GM06990 (cell line): ENCODE data around the gene LRRD1.

ENCODE experiments used
- DNase-seq: peaks from one replicate; pipeline ENCODE4 v3.0.0-alpha.2; 2011; ENCODE audit not compliant: insufficient read length; ENCODE audit errors: extremely low read depth
- H3K27me3 ChIP-seq: replicated peaks from 2 replicates; pipeline ENCODE4 v1.6.0; 2011; ENCODE audit warnings: low read length; ENCODE audit not compliant: control insufficient read depth, insufficient read depth
- H3K36me3 ChIP-seq: 2 replicates; pipeline ENCODE4 v1.5.1; 2011; ENCODE audit warnings: low read length; ENCODE audit not compliant: control insufficient read depth, insufficient read depth
- H3K4me3 ChIP-seq: replicated peaks from 2 replicates; pipeline ENCODE4 v1.5.1; 2011; ENCODE audit warnings: low read depth, mild to moderate bottlenecking, control low read depth, low read length
- TF ChIP-seq, protein P1 (sequence below): IDR thresholded peaks from 2 replicates; pipeline ENCODE4 v1.5.1; 2011; ENCODE audit warnings: low read length, control low read depth, mild to moderate bottlenecking, inconsistent platforms; ENCODE audit not compliant: insufficient read depth, poor library complexity, severe bottlenecking

Gene LRRD1

DNA sequence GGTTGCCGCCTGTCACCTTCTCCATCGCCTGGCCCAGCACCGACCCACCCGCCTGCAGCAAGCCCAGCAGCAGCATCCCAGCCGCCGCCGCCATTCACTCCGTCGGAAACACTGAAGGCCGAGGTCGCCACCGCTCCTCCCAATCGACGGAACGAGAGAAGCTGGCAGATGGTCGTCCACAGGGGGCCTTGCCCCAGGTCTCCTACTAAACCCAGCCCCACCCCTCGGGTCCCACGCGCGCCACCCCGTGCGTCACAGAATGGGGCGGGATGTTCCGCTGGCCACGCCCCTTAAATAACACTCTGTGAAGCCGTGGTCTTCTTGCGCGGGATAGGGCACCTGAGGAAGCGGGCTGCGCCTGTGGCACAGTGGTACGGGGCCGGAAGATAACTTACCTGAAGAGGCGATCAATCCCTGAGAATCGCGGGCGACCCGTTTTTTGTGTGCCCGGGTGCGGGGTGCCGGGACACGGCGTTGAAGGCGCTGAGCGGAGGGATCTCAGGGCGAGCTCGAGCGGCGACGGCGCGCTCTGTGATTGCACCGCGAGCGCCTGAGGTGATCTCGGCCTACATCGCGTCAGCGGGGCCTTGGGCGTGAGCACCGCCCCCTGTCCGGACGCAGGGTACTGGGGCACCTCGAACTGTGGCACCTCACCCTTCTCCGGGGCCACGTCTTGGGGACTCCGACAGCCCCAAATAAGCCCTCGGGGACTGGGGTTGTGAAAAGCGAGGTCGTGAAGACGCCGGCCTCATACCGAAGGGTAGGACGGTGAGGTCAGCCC is 44.5 kb downstream of the LRRD1 start, which contains the start of gene CYP51A1:
CYP51A1 (minus strand) TSS at position 207 of the 781 bp plus-strand sequence; CDS start at position 94, 113 bp downstream.
- Histone ChIP-seq H3K4me3 (peak within 1 kb of the TSS; percentile 96), H3K36me3 (no peaks in the 10 kb centered on the region; the same call in 1 of the 2 replicates), H3K27me3 (no peaks in the 10 kb centered on the region)
- peak; percentile 96 for DNase-seq
- TF ChIP-seq, protein P1, sequence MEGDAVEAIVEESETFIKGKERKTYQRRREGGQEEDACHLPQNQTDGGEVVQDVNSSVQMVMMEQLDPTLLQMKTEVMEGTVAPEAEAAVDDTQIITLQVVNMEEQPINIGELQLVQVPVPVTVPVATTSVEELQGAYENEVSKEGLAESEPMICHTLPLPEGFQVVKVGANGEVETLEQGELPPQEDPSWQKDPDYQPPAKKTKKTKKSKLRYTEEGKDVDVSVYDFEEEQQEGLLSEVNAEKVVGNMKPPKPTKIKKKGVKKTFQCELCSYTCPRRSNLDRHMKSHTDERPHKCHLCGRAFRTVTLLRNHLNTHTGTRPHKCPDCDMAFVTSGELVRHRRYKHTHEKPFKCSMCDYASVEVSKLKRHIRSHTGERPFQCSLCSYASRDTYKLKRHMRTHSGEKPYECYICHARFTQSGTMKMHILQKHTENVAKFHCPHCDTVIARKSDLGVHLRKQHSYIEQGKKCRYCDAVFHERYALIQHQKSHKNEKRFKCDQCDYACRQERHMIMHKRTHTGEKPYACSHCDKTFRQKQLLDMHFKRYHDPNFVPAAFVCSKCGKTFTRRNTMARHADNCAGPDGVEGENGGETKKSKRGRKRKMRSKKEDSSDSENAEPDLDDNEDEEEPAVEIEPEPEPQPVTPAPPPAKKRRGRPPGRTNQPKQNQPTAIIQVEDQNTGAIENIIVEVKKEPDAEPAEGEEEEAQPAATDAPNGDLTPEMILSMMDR: peak; percentile 15

DNA sequence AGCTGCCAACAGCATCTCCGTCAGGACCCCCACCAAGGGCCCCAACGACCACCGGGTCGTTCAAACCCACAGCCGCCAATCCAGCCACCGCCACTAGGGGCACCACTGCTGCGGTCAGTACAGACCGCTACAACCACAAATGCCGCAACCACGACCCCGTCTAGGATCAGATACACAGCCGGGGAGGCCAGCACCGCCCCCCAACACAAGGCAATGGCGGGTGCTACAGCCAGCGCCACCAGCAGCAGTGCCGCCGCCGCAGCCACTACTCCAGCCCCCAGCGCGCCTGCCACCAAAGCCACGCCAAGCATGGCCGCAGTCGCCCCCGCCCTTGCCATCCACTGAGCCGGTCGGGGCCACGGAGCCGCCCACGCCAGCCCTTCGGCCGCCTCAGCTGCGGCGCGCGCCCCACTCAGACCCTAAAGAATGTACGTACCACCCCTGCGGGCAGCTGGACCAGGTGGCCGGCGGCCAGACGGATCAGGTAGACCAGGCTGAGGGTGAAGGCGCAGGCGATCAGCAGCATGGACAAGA is 45.1 kb downstream of the LRRD1 start:
- no peaks in the 10 kb centered on the region; the same call in 1 of the 2 replicates for H3K36me3 ChIP-seq
- H3K27me3 ChIP-seq: no peaks in the 10 kb centered on the region
- H3K4me3 ChIP-seq: peak overlapping the region; percentile 96
- DNase-seq: peak; percentile 82
- TF ChIP-seq, protein P1: peak; percentile 69

DNA sequence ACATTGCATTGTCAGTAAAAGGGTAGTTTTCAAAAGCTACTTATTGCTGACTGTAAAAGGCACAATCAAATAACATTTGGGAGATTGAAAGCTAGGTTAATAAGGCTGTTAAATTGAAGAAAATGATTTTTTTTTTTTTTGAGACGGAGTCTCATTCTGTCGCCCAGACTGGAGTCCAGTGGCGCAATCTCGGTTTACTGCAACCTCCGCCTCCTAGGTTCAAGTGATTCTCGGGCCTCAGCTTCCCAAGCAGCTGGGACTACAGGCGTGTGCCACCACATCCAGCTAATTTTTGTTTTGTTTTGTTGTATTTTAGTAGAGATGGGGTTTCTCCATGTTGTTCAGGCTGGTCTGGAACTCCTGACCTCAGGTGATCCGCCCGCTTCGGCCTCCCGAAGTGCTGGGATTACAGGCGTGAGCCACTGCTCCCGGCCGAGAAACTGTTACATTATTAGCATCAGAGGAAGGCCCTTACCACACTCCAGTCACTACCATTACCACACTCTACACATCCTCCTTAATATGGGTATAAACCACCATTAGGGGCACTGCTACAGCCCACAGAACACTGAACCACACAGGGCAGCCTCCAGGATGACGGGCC is 45.7 kb downstream of the LRRD1 start:
- TF ChIP-seq, protein P1: no peak
- Histone ChIP-seq H3K36me3 (peaks cover 2% of the 10 kb centered on the region), H3K27me3 (no peaks in the 10 kb centered on the region), H3K4me3 (peak overlapping the region; percentile 96)
- DNase-seq: no peak

DNA sequence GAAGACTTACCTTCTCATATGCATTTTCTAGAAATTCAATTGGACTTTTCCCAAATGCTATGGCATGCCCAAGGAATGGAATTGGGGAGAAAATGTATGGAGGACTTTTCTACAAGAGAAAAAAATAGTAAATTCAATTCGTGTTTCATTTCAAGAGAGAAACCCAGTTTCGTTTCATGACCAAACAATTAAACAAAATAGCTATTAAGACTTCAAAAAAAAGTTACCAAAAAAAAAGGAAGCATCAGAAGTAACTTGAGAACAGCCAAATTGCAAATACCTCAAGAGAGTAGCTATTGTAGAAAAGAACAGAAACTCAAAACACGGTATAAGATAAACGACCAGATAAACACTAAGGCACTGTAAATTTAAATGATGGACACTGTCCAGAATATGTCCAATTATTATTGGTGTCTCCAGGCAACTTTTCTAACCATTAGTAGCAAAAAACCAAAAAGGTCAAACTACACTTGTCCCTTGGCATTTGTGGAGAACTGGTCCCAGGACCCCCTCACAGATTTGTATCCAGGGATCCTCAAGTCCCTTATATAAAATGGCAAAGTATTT is 47.1 kb downstream of the LRRD1 start:
- peak overlapping the region; percentile 96 for H3K4me3 ChIP-seq
- no peak for DNase-seq
- H3K27me3 ChIP-seq: no peaks in the 10 kb centered on the region
- TF ChIP-seq, protein P1: no peak
- H3K36me3 ChIP-seq: peaks cover 2% of the 10 kb centered on the region

DNA sequence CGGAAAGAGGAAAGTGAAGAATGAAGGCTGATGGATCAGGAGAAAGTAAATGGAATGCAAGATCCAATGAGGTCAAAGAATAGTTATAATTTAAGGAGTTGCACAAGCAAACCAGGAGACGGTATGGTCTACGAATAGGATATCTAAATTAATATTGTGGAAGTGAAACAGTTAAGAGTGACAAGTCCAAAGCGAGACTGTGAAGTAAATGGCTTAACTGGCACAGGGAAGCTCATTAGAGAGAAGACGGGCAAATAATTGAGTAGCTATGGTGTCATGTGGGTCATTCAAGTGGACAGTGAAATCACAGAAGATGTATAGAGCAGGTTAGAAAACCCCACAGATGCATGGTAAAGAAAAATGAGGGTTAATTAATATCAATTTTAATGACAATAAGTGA is 47.8 kb downstream of the LRRD1 start:
- H3K27me3 ChIP-seq: no peaks in the 10 kb centered on the region
- H3K4me3 ChIP-seq: peak overlapping the region; percentile 24
- DNase-seq: no peak
- peaks cover 2% of the 10 kb centered on the region for H3K36me3 ChIP-seq
- TF ChIP-seq, protein P1: no peak
